ENCODE data around the gene ANO7. TPM values are rescaled to one million over a fixed set of nuclear protein-coding genes. Genes with fewer than 3 reads are reported as not detected.

Gene ANO7
- 1.7 and 3.3 TPM in 2 replicates for total RNA-seq (ENCODE audit: low replicate concordance)
- long read RNA-seq = 0 reads

- Mint-ChIP-seq H3K9me3 (no peaks in the 10 kb centered on the region), H3K4me3 (no peak within 1 kb of the TSS), H3K27me3 (no peaks in the 10 kb centered on the region), H3K27ac (no peak within 1 kb of the TSS), H3K36me3 (no peaks in the 10 kb centered on the region), H3K4me1 (ENCODE audit: unreplicated experiment) (no peaks in the 10 kb centered on the region)
- no peak for TF ChIP-seq CTCF (conservative IDR thresholded peaks at IDR 0.05)
- DNase-seq (ENCODE audit: extremely low spot score, unreplicated experiment) = no peak
Observed at GRCh38 chr2:241188361-241189092, at the start of gene ANO7. ANO7 (plus strand) TSS chr2:241188677; CDS start chr2:241190064, 1,387 bp downstream.

GRCh38 chr2:241139531-241140444 lies 48.7 kb upstream of the ANO7 start:
- Mint-ChIP-seq H3K27ac (no peak overlapping the region), H3K9me3 (no peaks in the 10 kb centered on the region), H3K4me1 (ENCODE audit: unreplicated experiment) (peaks cover 5% of the 10 kb centered on the region), H3K36me3 (peaks cover 8% of the 10 kb centered on the region), H3K27me3 (no peaks in the 10 kb centered on the region), H3K4me3 (no peak overlapping the region)
- no peak for TF ChIP-seq CTCF (conservative IDR thresholded peaks at IDR 0.05)
- DNase-seq (ENCODE audit: extremely low spot score, unreplicated experiment) = no peak

- peaks cover 8% of the 10 kb centered on the region for H3K36me3 Mint-ChIP-seq
- no peak overlapping the region for H3K27ac Mint-ChIP-seq
- no peaks in the 10 kb centered on the region for H3K9me3 Mint-ChIP-seq
- no peak for TF ChIP-seq CTCF (conservative IDR thresholded peaks at IDR 0.05)
- peaks cover 5% of the 10 kb centered on the region for H3K4me1 Mint-ChIP-seq (ENCODE audit: unreplicated experiment)
- H3K27me3 Mint-ChIP-seq = no peaks in the 10 kb centered on the region
- H3K4me3 Mint-ChIP-seq = no peak overlapping the region
- no peak for DNase-seq (ENCODE audit: extremely low spot score, unreplicated experiment)
Observed at GRCh38 chr2:241140445-241140840, 48.0 kb upstream of the ANO7 start.

- Mint-ChIP-seq H3K36me3 (peaks cover 8% of the 10 kb centered on the region), H3K4me1 (ENCODE audit: unreplicated experiment) (peaks cover 5% of the 10 kb centered on the region), H3K4me3 (no peak overlapping the region), H3K27me3 (no peaks in the 10 kb centered on the region), H3K9me3 (no peaks in the 10 kb centered on the region), H3K27ac (no peak overlapping the region)
- TF ChIP-seq CTCF (conservative IDR thresholded peaks at IDR 0.05) = no peak
- no peak for DNase-seq (ENCODE audit: extremely low spot score, unreplicated experiment)
Observed at GRCh38 chr2:241141214-241141770, 47.2 kb upstream of the ANO7 start.

GRCh38 chr2:241142063-241142462 lies 46.4 kb upstream of the ANO7 start:
- Mint-ChIP-seq H3K27me3 (no peaks in the 10 kb centered on the region), H3K4me1 (ENCODE audit: unreplicated experiment) (peaks cover 5% of the 10 kb centered on the region), H3K9me3 (no peaks in the 10 kb centered on the region), H3K4me3 (no peak overlapping the region), H3K36me3 (peaks cover 8% of the 10 kb centered on the region), H3K27ac (no peak overlapping the region)
- DNase-seq (ENCODE audit: extremely low spot score, unreplicated experiment) = no peak
- TF ChIP-seq CTCF (conservative IDR thresholded peaks at IDR 0.05) = no peak

All from type B pancreatic cell (in vitro differentiated cells).